ENCODE results near the gene ENKUR.
A peak's percentile ranks its signal among the peaks of the same experiment; 100 is the strongest.
"Not testable (repeated sequence)": the region's sequence is repeated elsewhere in the genome, so short reads cannot be mapped to it uniquely, and the experiment has no call there.

The ENKUR gene

DNA sequence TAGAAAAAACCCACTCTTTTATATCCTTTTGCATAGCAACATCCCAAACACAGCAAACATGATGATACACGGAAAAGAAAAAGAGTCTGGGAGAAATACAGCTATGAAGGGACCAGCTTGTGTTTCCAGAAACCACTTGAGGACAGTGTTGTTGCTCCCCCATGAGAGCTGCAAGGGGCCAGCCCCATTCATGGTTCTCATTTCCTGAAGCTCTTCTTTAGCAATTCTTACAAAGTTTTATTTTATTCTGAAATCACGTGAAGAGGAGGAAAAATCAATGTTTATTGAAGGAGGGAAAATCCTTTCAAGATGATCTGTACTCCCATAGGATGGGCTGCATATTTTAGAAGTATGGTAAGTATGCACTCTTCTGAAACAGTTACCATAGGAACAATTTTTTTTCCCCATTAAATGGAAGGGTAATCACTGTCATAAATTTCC, 46.1 kb downstream of the ENKUR start:
- DNase-seq = no peak

DNA sequence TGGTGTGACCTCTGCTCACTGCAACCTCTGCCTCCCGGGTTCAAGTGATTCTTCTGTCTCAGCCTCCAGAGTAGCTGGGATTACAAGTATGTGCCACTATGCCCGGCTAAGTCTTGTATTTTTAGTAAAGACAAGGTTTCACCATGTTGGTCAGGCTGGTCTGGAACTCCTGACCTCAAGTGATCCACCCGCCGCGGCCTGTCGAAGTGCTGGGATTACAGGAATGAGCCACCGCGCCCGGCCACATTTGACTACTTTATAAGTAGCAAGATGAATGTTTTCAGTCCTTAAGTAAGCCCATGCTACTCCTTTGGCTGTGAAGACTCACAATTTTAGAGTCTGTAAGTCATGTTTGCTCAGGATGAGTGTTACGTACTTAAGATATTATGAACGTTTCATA, 47.0 kb downstream of the ENKUR start:
- not testable (repeated sequence) for DNase-seq

DNA sequence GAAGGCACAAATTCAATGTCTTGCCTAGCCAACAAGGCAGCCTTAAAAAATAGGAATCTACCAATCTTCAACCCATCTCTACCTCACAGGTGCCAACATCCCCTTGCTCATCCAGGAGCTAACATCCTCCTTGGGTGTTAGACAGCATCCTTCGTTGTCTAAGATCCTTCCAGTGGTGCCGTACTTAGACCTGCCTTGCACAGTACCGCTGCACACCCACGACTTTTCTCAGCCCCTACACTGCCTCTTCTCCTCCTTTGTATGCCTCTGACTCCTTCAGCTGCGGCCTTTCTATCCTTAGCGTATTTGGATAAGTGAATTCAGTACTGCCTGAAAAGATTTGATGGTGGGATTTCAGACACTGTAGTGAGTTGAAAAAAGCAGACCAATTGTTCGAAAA, 47.6 kb downstream of the ENKUR start:
- no peak for DNase-seq

DNA sequence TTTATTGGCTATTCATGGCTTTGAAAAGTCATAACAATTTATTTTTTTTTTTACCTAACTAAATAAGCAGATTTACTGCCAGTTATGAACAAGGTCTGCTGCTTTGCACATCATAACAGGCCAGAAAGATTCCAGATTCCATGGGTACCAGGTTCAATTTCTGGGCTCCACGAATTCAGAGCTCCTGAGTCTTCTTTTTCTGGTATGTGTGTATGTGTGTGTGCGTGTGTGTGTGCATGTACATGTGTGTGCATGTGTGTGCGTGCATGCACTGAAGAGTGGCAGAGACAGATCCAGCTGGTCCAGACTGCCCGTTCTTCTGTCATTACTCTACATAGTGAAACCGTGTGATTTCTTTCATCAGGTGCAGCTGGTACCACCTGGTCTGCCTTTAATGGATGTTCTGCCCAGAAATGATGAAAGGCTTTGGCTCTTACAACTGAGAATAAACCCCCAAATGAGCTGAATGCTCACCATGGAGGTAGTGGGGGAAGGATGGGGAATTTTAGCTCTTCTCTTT, 48.9 kb downstream of the ENKUR start:
- no peak for DNase-seq

DNA sequence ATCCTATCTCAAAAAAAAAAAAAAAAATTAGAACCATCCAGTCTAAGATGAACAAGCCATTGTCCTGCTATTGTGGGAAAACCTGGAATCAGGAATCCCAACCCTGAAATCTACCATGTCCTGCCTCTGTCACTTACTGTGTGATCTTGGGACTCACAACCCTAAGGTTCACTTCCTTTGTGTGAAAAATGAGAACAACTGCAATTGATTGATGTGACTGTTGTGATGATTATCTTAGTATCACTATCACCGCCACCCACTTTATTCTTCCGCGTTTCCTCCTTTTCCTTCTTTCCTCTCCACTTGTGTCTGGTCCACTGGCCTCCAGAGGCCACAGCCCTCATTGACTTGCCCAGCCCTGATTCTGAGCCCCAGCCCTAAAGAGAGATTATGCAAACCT, 50.9 kb downstream of the ENKUR start:
- no peak for DNase-seq

DNA sequence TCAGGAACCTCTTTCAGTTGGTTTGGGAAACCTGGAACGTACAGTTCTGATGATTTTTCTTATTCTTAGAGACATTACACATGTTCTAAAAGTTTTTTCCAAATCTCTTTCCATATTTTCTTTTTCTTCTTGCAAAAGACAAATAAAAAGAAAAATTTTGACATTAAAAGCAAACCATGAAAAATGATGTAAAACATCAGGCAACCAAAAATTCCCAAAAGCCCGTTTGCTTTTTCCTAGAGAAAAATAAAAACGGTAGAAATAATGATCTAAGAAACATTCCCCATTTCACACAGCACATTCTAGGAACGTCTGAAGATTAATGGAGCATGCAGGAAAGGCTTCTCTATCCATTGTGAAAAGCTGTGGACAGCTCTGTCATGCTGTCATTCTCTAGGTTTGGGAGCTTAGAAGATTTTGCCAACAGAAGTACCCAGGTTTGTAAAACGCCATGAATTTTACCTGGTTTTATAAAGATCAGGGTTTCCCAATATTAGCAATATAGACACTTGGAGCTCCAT, 52.4 kb downstream of the ENKUR start:
- DNase-seq = no peak

DNA sequence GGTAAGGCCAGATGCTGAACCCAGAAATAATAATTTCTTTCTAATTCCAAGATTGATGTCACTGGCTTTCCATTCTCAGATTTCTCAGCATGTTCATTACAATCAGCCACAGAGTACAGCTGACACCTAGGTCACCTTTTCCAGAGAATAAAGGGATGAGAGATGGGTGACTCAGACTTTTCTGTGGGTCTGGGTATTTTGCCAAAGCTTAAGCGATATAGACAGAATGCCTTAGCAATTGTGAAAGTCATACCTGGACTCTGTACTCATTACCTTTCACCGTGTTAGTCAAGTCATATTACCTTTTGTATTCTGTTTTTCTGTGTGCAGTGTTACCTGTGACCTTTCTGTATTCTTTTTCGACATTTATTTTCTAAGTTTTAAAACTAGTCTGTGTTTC, 53.0 kb downstream of the ENKUR start:
- DNase-seq = no peak

DNA sequence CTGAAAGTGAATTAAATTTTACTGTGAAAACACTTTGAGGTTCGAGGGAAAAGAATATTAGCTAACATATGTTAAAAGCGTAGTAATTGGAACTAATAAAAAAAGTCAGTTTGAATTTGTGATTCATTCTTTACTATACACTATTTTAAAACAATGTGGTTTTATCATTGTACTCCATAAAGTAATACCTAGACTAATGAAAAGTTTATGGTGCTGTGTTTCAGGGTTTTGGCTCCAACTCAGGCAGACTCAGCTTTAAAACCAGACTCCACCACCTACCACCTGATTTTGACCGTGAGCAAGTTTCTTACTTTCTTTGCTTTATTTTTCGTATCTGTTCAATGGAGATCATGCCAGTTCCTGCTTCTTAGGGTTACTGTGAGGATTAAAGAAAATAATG, 54.4 kb downstream of the ENKUR start:
- DNase-seq = no peak

DNA sequence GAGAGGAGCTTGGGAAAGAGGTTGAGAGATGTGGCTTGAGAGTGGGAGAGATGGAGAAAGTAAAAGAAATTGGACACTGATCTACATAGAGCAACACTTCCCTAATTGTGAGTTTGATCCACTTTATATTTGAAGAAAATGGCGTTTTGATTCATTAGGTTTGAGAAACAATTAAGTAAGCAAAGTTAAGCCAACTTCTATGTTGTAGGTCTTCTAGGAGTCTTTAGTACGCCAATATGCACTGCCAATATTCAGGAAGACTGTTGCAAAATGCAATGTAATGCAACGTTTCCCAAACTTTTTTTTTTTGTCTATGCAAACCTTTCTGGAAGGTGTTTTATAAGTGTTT, 56.6 kb downstream of the ENKUR start:
- no peak for DNase-seq

DNA sequence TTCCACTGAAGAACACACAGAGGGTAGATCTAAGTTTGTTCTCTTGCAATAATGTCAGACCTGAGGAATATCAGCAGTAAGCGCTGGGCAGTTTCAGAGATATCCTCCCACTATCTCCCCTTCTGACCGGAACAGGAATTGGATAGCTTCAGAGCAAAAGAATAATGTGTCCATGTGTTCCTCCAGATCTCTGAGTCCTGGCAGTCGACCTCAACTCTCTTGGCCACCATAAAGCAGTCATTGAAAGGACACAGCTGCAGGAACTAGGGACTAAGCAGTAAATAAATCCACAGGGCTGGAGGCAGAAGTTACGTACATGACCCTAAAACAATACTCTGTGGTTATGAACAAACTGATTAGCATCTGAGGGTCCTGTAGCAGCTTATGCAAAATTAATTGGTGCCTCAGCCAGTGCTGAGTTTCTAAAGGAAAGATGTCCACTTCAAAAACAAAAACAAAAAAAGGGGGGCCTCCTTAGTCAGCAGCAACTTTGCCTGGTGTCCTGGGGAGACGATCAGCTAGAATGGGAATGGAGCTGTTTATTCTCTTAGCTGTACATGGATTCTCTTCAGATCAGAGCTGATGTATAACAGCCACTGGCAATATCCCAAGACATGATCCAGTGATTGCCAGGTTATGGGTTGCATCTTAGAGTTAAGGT, 57.1 kb downstream of the ENKUR start:
- DNase-seq = no peak

DNA sequence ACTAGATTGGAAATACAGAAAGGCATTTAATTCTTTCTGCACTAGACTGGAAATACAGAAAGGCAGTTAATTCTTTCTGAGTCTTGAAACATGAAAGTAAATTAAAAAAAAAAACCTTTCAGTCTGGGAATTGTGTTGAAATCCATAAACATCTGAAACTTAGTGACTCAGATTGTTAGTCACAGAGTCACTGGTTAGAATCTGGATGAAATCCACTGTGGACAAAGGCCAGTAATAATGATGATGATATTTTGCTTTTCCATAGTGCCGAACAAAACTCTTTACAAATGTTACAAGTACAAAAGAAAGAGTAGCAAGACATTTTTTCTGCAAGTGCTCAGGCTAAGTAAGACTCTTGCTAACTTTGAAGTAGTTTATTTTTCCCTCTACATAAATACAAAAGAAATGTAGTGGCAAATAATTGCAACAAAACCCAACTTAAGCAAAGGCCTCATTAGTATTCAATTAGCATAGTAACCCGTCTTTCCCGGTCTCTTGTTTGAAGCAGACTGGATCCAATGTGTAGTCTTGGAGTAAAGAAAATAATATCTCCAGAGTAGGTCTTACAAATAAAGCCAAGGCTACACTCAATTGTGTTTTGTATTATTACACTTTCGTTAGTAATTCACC, 57.8 kb downstream of the ENKUR start:
- no peak for DNase-seq

DNA sequence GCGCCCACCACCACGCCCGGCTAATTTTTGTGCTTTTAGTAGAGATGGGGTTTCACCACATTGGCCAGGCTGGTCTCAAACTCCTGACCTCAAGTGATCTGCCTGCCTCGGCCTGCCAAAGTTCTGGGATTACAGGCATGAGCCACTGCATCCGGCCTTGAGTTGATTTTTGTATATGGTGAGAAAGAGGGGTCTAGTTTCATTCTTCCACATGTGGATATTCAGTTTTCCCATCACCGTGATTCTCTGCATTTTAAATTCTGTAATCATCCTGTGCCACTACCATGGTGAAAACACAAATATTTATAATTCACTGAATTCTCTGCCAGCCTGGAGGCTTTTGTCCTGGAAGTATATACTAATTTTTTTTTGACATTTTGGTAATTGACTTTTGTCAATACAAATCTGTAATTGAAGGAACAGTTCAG, 58.3 kb downstream of the ENKUR start:
- DNase-seq = not testable (repeated sequence)

DNA sequence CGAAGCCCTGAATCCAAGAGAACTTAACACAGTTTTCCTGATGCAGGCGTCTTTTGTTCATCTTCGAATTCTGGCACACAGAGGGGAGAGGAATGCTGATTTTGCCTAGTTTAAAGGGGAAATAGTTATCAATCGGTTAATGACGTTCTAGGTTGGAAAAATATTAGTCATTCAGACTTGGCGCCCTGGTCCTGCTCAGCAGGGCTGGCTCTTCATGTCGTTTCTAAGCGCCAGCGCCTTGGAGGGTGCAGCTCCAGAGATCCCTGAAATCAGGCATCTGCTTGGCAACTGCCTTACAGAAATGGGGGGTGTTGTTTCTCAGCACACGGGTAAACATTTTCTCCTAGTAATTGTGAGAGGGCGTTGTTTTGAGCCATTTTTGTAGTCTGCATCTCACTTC, 62.3 kb downstream of the ENKUR start:
- no peak for DNase-seq

DNA sequence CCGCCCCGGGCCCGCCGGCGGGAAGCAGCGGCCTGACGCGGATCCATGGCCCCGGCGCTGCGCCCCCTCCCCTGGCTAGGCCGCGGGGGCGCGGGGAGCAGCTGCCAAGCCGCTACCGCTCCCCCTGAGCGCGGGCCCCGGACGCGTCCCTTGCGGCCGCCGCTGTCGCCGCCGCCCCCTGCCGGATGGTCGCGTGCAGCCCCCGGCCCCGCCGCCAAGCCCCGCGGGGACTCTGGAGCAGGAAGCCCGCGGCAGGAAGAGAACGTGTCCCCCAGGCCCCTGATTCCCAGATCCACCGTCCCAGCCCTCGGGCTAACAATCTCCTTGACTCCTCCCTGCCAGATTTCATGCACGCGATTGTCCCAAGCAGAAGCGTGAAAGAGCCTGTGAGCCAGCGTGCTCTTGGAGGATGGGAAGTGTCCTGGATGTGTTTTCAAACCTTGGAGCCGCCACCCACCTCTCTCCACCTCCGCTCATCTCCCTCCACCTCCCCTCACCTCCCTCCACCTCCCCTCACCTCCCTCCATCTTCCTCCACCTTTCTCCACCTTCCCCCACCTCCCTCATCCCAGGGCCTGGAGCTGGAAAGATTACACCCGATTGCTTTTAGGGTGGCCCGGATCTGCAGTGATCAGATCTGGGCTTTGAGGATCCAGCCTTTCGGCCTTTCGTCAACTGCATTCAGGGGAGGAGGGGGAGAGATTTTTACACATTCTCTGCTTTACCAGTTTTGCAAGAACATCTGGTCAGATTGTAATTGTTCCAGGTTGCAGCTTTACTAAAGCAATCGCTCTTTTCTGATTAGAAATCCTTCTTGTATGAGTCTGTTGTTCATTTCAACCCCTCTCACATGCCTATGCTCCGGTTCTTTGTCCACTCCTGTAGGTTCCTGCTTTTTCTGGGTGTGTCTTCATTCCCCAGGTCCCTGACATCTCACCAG, 63.0 kb downstream of the ENKUR start:
- peak; percentile 24 for DNase-seq

DNA sequence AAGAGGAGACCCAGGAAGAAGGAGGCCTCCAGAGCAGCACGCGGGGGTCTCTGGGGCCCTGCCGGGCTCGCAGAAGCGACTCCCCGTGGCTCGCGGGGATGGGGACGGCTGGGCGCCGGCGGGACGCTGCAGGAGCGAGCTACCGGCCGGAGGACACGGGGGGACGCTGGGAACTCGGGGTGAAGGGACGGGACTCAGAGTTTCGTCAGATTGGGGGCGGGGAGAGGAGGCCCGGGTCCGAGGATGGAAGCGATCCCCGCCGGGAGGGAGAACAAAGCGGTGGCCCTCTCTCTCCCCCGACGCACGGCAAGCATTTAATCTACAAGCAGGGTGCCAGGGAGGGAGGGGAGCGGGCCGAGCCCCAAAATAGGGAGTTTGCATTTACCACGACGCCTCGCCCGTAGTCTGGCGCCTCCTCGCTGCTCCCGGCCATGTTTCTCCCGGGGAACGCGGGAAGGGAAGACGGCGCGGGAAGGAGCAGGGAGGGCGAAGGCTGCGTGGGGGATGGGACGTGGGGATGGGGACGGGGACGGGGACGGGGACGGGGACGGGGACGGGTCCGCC, 63.7 kb downstream of the ENKUR start, which contains the start of gene PRTFDC1:
Gene PRTFDC1, minus strand, starts transcription at position 464 of the 564 bp plus-strand sequence. Its CDS starts 31 bp downstream, at position 433.
- peak; percentile 10 for DNase-seq

DNA sequence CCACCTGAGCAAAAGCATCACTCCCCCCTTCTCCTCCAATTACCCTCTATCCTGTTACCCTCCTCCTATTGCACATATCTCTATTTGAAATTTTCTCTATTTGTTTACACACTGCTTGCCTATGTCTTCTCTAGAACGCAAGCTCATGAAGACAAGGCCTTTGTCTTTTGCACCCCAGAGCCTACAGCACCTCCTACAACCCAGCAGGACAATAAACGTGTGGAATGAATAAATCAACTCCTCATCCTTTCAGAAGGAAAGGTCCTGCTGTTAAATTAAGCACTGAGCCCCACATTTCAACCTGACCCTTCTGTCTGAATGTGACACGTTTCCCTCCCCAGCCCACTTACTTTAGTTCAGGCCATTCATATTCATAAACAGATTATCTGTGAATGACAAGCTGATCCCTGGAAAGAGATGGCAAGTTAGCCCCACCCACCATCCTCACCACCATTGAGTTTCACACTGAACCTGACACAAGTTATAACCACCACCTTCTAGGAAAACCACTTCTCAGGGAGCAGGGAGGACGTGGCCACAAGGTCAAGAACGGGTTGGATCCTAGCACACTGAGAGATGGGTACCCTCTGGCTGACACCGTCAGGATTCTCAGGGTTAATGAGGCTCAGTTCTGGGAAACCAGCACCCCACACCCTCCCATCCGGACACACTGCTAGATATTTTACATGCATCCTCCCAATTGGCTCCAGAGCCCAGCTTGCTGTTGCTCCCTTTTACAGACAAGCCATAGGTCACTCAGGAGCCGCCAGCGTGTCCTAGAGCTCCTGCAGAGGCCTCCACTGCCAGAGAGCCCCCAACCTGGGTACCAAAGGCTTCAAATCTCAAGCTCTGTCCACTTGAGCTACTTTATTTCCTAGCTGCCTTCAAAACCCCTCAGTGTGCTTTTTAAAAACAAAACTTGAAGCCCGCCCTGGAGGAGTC, 64.5 kb downstream of the ENKUR start:
- peak; percentile 12 for DNase-seq

DNA sequence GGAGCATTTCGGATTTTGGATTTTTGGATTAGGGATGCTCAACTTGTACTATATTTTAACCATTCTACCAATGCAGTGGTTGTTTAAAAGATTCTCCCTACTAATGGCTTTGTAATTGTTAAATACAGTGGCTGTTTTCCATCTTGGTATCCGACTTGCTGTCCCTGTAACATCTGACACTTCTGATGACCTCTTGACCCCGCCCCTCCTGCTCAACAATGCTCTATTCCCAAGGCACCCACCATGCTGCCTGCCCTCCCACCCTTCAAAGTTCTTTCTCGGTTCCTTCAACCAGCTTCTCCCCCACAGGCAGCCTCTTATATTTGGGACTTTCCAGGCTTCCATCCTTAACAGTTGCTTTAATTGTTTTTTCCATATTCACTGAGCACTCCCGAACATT, 65.5 kb downstream of the ENKUR start:
- no peak for DNase-seq

DNA sequence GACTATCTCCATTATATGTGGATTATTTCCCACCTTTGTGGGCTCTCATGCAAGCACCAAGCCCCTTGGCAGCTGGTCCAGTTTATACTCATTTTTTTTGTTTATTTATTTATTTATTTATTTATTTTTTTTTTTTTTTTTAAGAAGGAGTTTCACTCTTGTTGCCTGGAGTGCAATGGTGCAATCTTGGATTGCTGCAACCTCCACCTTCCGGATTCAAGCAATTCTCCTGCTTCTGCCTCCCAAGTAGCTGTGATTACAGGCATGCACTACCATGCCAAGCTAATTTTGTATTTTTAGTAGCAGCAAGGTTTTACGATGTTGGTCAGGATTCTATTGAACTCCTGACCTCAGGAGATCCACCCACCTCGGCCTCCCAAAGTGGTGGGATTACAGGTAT, 66.3 kb downstream of the ENKUR start:
- no peak for DNase-seq

DNA sequence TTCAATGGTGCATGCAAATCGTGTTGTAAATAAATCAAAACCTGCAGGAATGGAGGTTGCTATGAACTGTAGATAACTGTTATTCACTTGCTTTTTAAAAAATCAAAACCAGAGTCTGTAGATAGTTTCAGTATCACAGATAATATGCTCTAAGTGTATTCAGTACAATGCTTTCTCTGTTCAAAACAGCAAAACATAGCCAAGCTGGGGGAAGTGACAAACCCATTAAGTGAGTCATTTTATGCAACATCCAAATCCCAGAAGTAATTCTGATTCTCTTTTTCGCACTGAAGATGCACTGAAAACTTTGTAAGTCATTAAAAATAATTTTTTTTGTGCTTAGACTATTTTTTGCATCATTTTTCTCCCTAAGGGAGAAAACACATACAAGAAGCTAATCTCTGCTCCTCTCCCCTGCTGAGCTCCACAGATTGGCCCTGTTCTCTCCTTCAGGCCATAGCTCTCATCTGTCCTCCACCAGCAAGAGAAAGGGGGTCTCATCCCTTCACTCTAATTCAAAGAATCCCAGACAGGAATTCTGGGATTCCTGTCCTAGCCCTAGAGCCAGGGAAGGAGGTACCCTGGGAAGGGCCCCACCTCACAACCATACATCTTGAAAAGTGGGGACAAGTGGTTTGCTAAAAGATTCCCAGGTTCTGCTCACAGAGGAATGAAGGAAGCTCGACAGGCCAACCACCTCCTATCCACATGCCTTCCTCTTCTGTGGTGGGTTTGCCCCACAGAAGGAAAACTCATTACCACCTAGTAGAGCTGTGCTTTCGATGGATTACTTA, 68.5 kb downstream of the ENKUR start:
- DNase-seq = no peak

DNA sequence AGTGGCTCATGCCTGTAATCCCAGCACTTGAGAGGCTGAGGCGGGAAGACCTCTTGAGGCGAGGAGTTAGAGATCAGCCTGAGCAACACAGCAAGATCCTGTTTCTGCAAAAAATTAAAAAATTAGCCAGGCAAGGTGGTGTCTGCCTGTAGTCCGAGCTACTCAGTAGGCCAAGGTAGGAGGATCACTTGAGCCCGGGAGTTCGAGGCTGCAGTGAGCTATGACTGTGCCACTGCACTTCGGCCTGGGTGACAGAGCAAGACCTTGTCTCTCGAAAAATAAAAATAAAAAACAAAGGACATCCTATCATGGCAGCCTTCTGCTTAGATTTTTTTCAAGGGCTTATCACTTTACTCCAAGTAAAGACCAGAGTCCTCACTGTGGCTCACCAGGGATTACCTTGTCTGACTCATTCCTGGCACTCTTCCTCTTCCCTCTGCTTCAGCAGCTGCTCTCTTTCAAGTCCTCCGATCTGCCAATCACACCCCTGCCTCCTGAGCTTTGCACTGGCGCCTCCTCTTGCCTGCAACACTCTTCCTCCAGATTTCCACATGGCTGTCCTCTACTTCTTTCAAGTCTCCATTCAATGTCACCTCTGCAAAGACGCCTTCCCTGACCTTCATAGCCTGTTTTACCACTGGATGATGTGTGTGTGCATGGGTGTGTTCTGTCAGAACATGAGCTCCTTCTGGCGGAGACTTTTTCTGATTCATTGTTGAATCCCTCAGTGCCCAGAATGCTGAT, 71.3 kb downstream of the ENKUR start:
- DNase-seq = no peak

All from NCI-H1092 (cell line).